Measurements from ENCODE around the gene ARL15.

The ARL15 gene

GRCh38 chr5:54184806-54185205 lies 125.6 kb downstream of the ARL15 start:
- no peak for DNase-seq (ENCODE audit: low read depth in 1 of 2, low spot score in 1 of 2)
- no peak overlapping the region for H3K27ac ChIP-seq (replicated peaks)
- H3K27me3 ChIP-seq (ENCODE audit: insufficient read depth, poor library complexity, severe bottlenecking) = no peaks in the 10 kb centered on the region
- no peak for TF ChIP-seq SPI1 (IDR thresholded peaks at IDR 0.05; ENCODE audit: borderline replicate concordance, low read depth)
- no peak for TF ChIP-seq CTCF (IDR thresholded peaks at IDR 0.05; ENCODE audit: insufficient read depth, low read length)
- TF ChIP-seq REST (IDR thresholded peaks at IDR 0.05; ENCODE audit: insufficient replicate concordance, low read depth) = no peak
- no peak for TF ChIP-seq GABPA (IDR thresholded peaks at IDR 0.05; ENCODE audit: low read depth)
- no peak for TF ChIP-seq POLR2AphosphoS5 (IDR thresholded peaks at IDR 0.05; ENCODE audit: low read depth)
- H3K4me3 ChIP-seq (replicated peaks; ENCODE audit: insufficient read depth, low read length) = no peak overlapping the region

GRCh38 chr5:54180630-54181031 lies 129.7 kb downstream of the ARL15 start:
- Histone ChIP-seq H3K27me3 (ENCODE audit: insufficient read depth, poor library complexity, severe bottlenecking) (no peaks in the 10 kb centered on the region), H3K4me3 (replicated peaks; ENCODE audit: insufficient read depth, low read length) (no peak overlapping the region), H3K27ac (replicated peaks) (no peak overlapping the region)
- TF ChIP-seq SPI1 (IDR thresholded peaks at IDR 0.05; ENCODE audit: borderline replicate concordance, low read depth) (no peak), POLR2AphosphoS5 (IDR thresholded peaks at IDR 0.05; ENCODE audit: low read depth) (no peak), CTCF (IDR thresholded peaks at IDR 0.05; ENCODE audit: insufficient read depth, low read length) (no peak), GABPA (IDR thresholded peaks at IDR 0.05; ENCODE audit: low read depth) (no peak), REST (IDR thresholded peaks at IDR 0.05; ENCODE audit: insufficient replicate concordance, low read depth) (no peak)
- no peak for DNase-seq (ENCODE audit: low read depth in 1 of 2, low spot score in 1 of 2)

GRCh38 chr5:54178991-54179390 lies 131.4 kb downstream of the ARL15 start:
- no peak overlapping the region for H3K27ac ChIP-seq (replicated peaks)
- TF ChIP-seq POLR2AphosphoS5 (IDR thresholded peaks at IDR 0.05; ENCODE audit: low read depth) = no peak
- no peak for TF ChIP-seq REST (IDR thresholded peaks at IDR 0.05; ENCODE audit: insufficient replicate concordance, low read depth)
- no peak for TF ChIP-seq GABPA (IDR thresholded peaks at IDR 0.05; ENCODE audit: low read depth)
- no peak for TF ChIP-seq SPI1 (IDR thresholded peaks at IDR 0.05; ENCODE audit: borderline replicate concordance, low read depth)
- no peak for TF ChIP-seq CTCF (IDR thresholded peaks at IDR 0.05; ENCODE audit: insufficient read depth, low read length)

More at GRCh38 chr5:54178991-54179390, 131.4 kb downstream of the ARL15 start:
- no peak for DNase-seq (ENCODE audit: low read depth in 1 of 2, low spot score in 1 of 2)
- Histone ChIP-seq H3K4me3 (replicated peaks; ENCODE audit: insufficient read depth, low read length) (no peak overlapping the region), H3K27me3 (ENCODE audit: insufficient read depth, poor library complexity, severe bottlenecking) (no peaks in the 10 kb centered on the region)
